Subcutaneous abdominal adipose tissue (tissue), 5 donors: Measurements from ENCODE around the gene PMPCA.

Experiments
- H3K27ac ChIP-seq: one replicate; pipeline ENCODE4 v1.7.0; 2013; ENCODE audit warnings: low read depth, mild to moderate bottlenecking, inconsistent platforms, low read length, moderate library complexity
- H3K27me3 ChIP-seq, 5 donors: one replicate each; pipeline ENCODE4 v1.7.0; 2013; ENCODE audit warnings: low read length in 5 of 5, inconsistent platforms in 1 of 5; ENCODE audit not compliant: control insufficient read depth in 5 of 5, insufficient read depth in 4 of 5
- H3K36me3 ChIP-seq, 5 donors: one replicate each; pipeline ENCODE4 v1.7.0; 2013; ENCODE audit warnings: low read length in 5 of 5; ENCODE audit not compliant: control insufficient read depth in 5 of 5, insufficient read depth in 5 of 5
- H3K4me1 ChIP-seq, 5 donors: one replicate each; pipeline ENCODE4 v1.7.0; 2013; ENCODE audit warnings: low read length in 5 of 5, mild to moderate bottlenecking in 3 of 5, moderate library complexity in 1 of 5; ENCODE audit not compliant: control insufficient read depth in 5 of 5, insufficient read depth in 5 of 5
- H3K4me3 ChIP-seq, 5 donors: one replicate each; pipeline ENCODE4 v1.7.0; 2013; ENCODE audit warnings: low read length in 5 of 5, low read depth in 1 of 5
- H3K9ac ChIP-seq, 5 donors: one replicate each; pipeline ENCODE4 v1.7.0; 2013; ENCODE audit warnings: low read length in 5 of 5, mild to moderate bottlenecking in 4 of 5, moderate library complexity in 3 of 5
- H3K9me3 ChIP-seq, 5 donors: one replicate each; pipeline ENCODE4 v1.7.0; 2013; ENCODE audit warnings: low read length in 5 of 5; ENCODE audit not compliant: control insufficient read depth in 5 of 5
- donor health status: healthy.
- donor health status: healthy.
- donor health status: healthy.
- donor health status: healthy.
- donor health status: healthy.

The PMPCA gene

DNA sequence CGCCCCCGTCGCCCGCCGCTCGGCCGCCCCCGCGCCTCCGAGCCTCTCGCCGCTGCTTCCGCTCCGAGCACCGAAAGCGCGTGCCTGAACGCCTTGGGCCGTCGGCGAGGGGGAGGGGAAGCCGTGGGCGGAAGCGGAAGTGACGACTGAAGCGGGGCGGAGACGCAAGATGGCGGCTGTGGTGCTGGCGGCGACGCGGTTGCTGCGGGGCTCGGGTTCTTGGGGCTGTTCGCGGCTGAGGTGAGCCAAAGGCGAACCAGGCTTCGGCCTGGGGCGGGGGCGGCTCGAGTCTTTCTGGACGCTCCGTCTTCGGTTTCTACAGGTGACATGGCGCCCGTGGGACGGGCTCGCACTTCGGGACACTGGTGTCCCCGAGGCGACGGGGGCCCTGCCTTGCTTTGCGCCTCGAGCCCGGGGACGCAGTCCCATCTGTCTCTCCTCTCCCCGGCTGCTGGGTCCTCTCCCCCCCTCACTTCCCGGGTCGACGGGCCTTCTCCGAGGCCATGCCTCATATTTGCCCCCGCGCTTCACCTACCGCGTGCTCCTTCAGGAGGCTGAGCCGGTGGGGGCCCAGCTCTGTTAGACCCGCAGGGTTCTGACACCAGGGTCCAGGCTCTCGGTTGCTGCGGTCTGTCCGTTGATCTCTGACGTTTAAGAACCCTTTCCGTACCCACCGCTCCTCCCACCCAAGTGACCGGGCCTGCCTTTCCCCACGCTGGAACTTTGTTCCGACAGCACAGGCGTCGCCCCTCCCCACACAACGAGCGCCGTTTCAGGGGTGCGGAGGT is at the start of gene PMPCA, which contains the start of gene ENTR1:
Gene PMPCA, plus strand, starts transcription at position 159 of the 788 bp plus-strand sequence. Its CDS starts 11 bp downstream, at position 170.
Gene ENTR1, minus strand, starts transcription at position 115 of the 788 bp plus-strand sequence. CDS start 217 bp downstream, outside the sequence.
- H3K27ac ChIP-seq: peak within 1 kb of the TSS; percentile 81
- peaks cover 0 to 50% (median 45%) of the 10 kb centered on the region in 5 donors for H3K36me3 ChIP-seq
- H3K9me3 ChIP-seq: no peaks in the 10 kb centered on the region
- peaks cover 7 to 32% (median 25%) of the 10 kb centered on the region in 5 donors for H3K4me1 ChIP-seq
- peak within 1 kb of the TSS; percentile 74 to 96 (median 91) for H3K4me3 ChIP-seq
- H3K27me3 ChIP-seq: no peaks in the 10 kb centered on the region
- H3K9ac ChIP-seq: peak within 1 kb of the TSS; percentile 22 to 98 (median 95)

DNA sequence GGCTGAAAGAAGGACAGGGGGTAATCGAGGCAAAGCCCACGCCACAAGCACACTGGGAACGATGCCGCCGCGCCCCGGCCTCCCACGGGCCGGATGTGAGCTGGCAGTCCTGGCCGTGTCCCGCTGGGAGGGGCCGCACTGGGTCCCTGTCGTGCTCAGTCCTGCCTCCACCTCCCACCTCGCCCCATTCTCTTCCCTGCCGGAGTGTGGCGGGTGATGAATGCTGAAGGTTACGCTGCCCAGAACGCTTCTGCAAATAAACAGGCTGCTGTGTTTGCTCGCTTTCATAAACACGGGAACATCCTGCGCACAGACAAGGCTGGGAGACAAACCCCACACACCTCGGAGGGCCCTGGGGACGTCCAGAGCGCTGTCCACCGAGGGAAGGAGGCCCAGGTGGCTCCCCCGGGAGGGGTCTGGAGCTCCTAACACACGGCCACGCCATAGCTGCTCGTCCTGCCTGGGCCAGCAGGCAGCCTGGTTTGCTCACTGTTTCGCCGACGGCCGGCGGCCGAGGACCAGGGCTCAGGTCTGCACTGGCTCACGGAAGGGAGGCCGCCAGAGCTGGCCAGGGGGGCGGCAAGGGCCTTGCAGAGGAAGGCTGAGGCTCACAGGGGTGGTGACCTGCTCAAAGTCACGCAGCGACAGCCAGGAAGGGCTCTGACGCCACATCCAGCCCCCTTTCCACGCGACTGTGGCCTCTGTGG is 49.3 kb upstream of the PMPCA start:
- H3K4me1 ChIP-seq: peaks cover 0 to 47% (median 32%) of the 10 kb centered on the region in 5 donors
- peaks cover 0 to 3% (median 0%) of the 10 kb centered on the region in 5 donors for H3K27me3 ChIP-seq
- H3K9ac ChIP-seq: no peak overlapping the region
- no peak overlapping the region for H3K27ac ChIP-seq
- peaks cover 0 to 3% (median 0%) of the 10 kb centered on the region in 5 donors for H3K9me3 ChIP-seq
- peaks cover 0 to 35% (median 15%) of the 10 kb centered on the region in 5 donors for H3K36me3 ChIP-seq
- no peak overlapping the region for H3K4me3 ChIP-seq

DNA sequence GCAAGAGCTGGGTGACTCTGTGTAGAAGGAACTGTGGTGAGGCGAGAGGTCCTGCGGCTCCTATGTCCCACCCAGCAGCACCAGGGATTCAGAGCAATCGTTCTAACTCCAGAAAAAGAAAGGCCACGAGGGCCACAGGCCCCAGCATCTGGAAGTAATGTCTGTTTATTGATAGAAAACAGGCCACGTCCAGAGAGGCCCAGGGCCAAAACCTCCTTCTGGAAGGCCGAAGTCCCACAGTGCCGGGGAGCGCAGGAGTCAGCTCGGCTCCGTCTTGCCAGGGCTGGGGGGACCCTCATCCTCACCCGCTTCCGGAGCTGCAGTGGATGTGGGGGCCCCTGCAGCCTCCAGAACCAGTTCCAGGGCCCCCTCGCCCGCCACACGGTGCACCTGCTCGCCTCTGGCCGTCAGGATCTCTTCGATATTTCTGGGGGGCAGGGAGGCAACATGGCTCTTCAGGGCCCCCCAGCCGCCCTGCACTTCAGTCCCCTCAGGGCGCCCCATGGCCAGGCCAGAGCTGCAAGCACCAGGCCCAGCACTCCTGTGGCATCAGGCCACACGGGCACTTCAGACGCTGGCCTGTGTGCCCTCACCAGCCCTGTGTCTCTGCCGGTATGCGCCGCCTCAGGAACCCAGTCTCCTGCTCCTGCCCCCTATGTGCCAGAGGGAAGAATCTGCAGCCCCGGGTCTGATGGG is 48.6 kb upstream of the PMPCA start:
- Histone ChIP-seq H3K4me3 (no peak overlapping the region), H3K27me3 (peaks cover 0 to 3% (median 0%) of the 10 kb centered on the region in 5 donors), H3K4me1 (peaks cover 0 to 49% (median 32%) of the 10 kb centered on the region in 5 donors), H3K27ac (no peak overlapping the region), H3K36me3 (peaks cover 0 to 29% (median 11%) of the 10 kb centered on the region in 5 donors), H3K9ac (no peak overlapping the region), H3K9me3 (peaks cover 0 to 3% (median 0%) of the 10 kb centered on the region in 5 donors)

DNA sequence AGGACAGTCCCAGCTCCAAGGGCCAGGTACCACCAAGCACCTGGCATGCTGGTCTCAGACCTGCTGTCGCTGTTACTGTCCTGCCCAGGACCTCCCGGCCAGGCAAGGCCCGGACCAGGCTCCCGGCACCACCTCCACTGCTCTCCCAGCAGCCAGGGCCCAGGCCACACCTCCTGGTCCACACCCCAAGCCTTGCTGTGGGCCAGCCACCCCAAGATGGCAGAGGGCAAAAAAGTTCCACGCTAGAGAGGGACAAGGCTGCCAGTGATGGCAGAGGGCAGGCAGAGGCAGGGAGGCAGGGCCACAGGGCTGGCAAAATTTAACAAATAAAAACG is 48.0 kb upstream of the PMPCA start:
- Histone ChIP-seq H3K4me1 (peaks cover 0 to 49% (median 32%) of the 10 kb centered on the region in 5 donors), H3K36me3 (peaks cover 0 to 24% (median 8%) of the 10 kb centered on the region in 5 donors), H3K9me3 (peaks cover 0 to 3% (median 0%) of the 10 kb centered on the region in 5 donors), H3K27me3 (peaks cover 0 to 3% (median 0%) of the 10 kb centered on the region in 5 donors), H3K27ac (no peak overlapping the region), H3K4me3 (no peak overlapping the region), H3K9ac (peak overlapping the region in 3 of 5 donors; percentile 8 to 43 (median 17))

- no peak within 1 kb of the TSS for H3K27ac ChIP-seq
- H3K4me3 ChIP-seq: peak within 1 kb of the TSS in 4 of 5 donors; percentile 61 to 85 (median 72)
- peaks cover 0 to 3% (median 0%) of the 10 kb centered on the region in 5 donors for H3K9me3 ChIP-seq
- peak within 1 kb of the TSS in 3 of 5 donors; percentile 66 to 82 (median 75) for H3K9ac ChIP-seq
- H3K36me3 ChIP-seq: peaks cover 0 to 17% (median 4%) of the 10 kb centered on the region in 5 donors
- peaks cover 0 to 3% (median 0%) of the 10 kb centered on the region in 5 donors for H3K27me3 ChIP-seq
- peaks cover 0 to 49% (median 32%) of the 10 kb centered on the region in 5 donors for H3K4me1 ChIP-seq
These were observed 47.1 kb upstream of the PMPCA start, which contains the start of gene DNLZ for GRCh38 chr9:136363106-136363948. TSS of gene DNLZ (minus strand) at chr9:136363744. CDS start at chr9:136363714, 30 bp downstream.

DNA sequence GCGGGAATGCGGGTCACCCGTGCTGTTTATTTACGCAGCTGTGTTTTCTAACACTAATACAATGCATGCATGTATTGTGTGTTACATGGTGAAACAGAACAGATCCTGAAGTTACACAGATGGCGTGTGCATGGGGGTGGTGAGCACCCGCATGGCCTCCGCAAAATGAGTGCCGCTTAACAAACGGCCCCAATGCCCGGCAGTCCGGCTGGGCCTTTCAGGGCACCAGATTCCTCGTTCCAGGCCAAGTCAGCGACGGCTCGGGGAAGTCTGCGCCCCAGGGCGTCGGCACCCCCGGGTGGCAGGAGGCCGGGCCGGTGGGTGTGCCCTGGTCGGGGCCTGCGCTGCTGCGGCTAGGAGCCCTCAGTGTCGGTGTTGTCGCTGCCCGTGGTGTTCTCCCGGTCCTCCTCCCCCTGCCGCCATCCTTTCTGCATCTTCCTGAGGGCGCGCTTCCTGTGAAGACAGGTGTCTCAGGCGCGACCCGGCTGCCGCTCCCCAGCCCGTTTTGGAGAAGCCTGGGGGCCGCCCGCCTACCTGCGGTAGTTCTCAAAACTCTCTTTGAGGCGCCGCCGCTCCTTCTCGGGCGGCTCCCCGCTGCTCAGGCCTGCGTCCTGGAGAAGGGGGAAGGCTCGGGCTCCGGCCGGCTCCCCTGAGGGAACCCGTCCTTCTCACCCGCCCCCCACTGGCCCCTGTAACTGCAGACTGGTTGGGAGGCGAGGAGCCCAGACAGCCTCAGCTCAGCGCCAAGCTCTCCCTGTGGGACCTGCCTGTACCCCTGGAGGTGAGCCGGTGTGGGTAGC is 46.3 kb upstream of the PMPCA start:
- peak overlapping the region in 2 of 5 donors; percentile 73 to 85 for H3K4me3 ChIP-seq
- peaks cover 0 to 3% (median 0%) of the 10 kb centered on the region in 5 donors for H3K9me3 ChIP-seq
- no peak overlapping the region for H3K9ac ChIP-seq
- peaks cover 0 to 3% (median 0%) of the 10 kb centered on the region in 5 donors for H3K27me3 ChIP-seq
- peaks cover 0 to 12% (median 2%) of the 10 kb centered on the region in 5 donors for H3K36me3 ChIP-seq
- H3K4me1 ChIP-seq: peaks cover 0 to 49% (median 32%) of the 10 kb centered on the region in 5 donors
- H3K27ac ChIP-seq: no peak overlapping the region

- Histone ChIP-seq H3K27me3 (peaks cover 0 to 3% (median 0%) of the 10 kb centered on the region in 5 donors), H3K4me1 (peaks cover 0 to 49% (median 32%) of the 10 kb centered on the region in 5 donors), H3K9ac (no peak overlapping the region), H3K9me3 (peaks cover 0 to 3% (median 0%) of the 10 kb centered on the region in 5 donors), H3K36me3 (peaks cover 0 to 10% (median 0%) of the 10 kb centered on the region in 5 donors), H3K27ac (no peak overlapping the region), H3K4me3 (no peak overlapping the region)
These were observed 45.3 kb upstream of the PMPCA start for GRCh38 chr9:136364942-136365774.

- no peak overlapping the region for H3K9ac ChIP-seq
These were observed 44.7 kb upstream of the PMPCA start for GRCh38 chr9:136365775-136366222.

More at GRCh38 chr9:136365775-136366222, 44.7 kb upstream of the PMPCA start:
- peaks cover 0 to 16% (median 0%) of the 10 kb centered on the region in 5 donors for H3K36me3 ChIP-seq
- no peak overlapping the region for H3K27ac ChIP-seq
- peaks cover 0 to 3% (median 0%) of the 10 kb centered on the region in 5 donors for H3K27me3 ChIP-seq
- no peak overlapping the region for H3K4me3 ChIP-seq
- peaks cover 0 to 44% (median 32%) of the 10 kb centered on the region in 5 donors for H3K4me1 ChIP-seq
- peaks cover 0 to 3% (median 0%) of the 10 kb centered on the region in 5 donors for H3K9me3 ChIP-seq
